Endothelial cell (in vitro differentiated cells): Measurements from ENCODE around the gene NTSR1. TPM values are rescaled to one million over a fixed set of nuclear protein-coding genes. Genes with fewer than 3 reads are reported as not detected.

Experiments
- DNase-seq: peaks from one replicate; pipeline ENCODE4 v3.0.0; 2021; ENCODE audit warnings: low spot score
- H3K27ac Mint-ChIP-seq: one replicate; pipeline ENCODE4 v1.8.0; 2021; ENCODE audit warnings: mixed read lengths, inconsistent platforms; ENCODE audit not compliant: unreplicated experiment
- H3K27me3 Mint-ChIP-seq: one replicate; pipeline ENCODE4 v1.8.0; 2021; ENCODE audit warnings: mild to moderate bottlenecking, moderate library complexity, mixed read lengths, inconsistent platforms; ENCODE audit not compliant: unreplicated experiment
- H3K36me3 Mint-ChIP-seq: one replicate; pipeline ENCODE4 v1.8.0; 2021; ENCODE audit warnings: mild to moderate bottlenecking, low read depth, mixed read lengths, inconsistent platforms; ENCODE audit not compliant: unreplicated experiment
- H3K4me1 Mint-ChIP-seq: one replicate; pipeline ENCODE4 v1.8.0; 2021; ENCODE audit warnings: mild to moderate bottlenecking, mixed read lengths, inconsistent platforms; ENCODE audit not compliant: unreplicated experiment
- H3K4me3 Mint-ChIP-seq: one replicate; pipeline ENCODE4 v1.8.0; 2021; ENCODE audit warnings: mild to moderate bottlenecking, mixed read lengths, inconsistent platforms; ENCODE audit not compliant: unreplicated experiment
- H3K9me3 Mint-ChIP-seq: one replicate; pipeline ENCODE4 v1.8.0; 2021; ENCODE audit warnings: mixed read lengths, inconsistent platforms; ENCODE audit not compliant: unreplicated experiment
- CTCF ChIP-seq: fragments of 200-600 bp; sonication (generic); IDR thresholded peaks from one replicate; pipeline ENCODE4 v1.5.0; 2021; ENCODE audit warnings: antibody characterized with exemption; ENCODE audit not compliant: unreplicated experiment
- total RNA-seq: library from RNA; stranded (reverse); fragmentation: NEBNext Ultra II Directional; extraction: Animal tissue kit (Norgen Biotek cat#: 25700); gene quantifications from one replicate; pipeline ENCODE4 v1.2.1, GENCODE V29; 2021; ENCODE audit not compliant: unreplicated experiment

The NTSR1 gene
- total RNA-seq, 1 donor from 2014 or later = not detected

GRCh38 chr20:62760856-62761758 lies 52.5 kb downstream of the NTSR1 start:
- Mint-ChIP-seq H3K4me3 (no peak overlapping the region), H3K9me3 (no peaks in the 10 kb centered on the region), H3K27me3 (peaks cover 8% of the 10 kb centered on the region), H3K27ac (no peak overlapping the region), H3K4me1 (no peaks in the 10 kb centered on the region), H3K36me3 (no peaks in the 10 kb centered on the region)
- no peak for DNase-seq
- no peak for TF ChIP-seq CTCF

GRCh38 chr20:62761759-62762131 lies 53.1 kb downstream of the NTSR1 start:
- H3K36me3 Mint-ChIP-seq = no peaks in the 10 kb centered on the region
- H3K4me1 Mint-ChIP-seq = no peaks in the 10 kb centered on the region
- no peaks in the 10 kb centered on the region for H3K9me3 Mint-ChIP-seq
- H3K27ac Mint-ChIP-seq = no peak overlapping the region
- no peak for DNase-seq
- TF ChIP-seq CTCF = no peak
- H3K27me3 Mint-ChIP-seq = peaks cover 5% of the 10 kb centered on the region
- no peak overlapping the region for H3K4me3 Mint-ChIP-seq

- no peaks in the 10 kb centered on the region for H3K36me3 Mint-ChIP-seq
- H3K27ac Mint-ChIP-seq = no peak overlapping the region
- H3K4me1 Mint-ChIP-seq = no peaks in the 10 kb centered on the region
- no peak for DNase-seq
- H3K9me3 Mint-ChIP-seq = no peaks in the 10 kb centered on the region
- no peak overlapping the region for H3K4me3 Mint-ChIP-seq
- H3K27me3 Mint-ChIP-seq = peaks cover 1% of the 10 kb centered on the region
- TF ChIP-seq CTCF = no peak
These were observed 53.7 kb downstream of the NTSR1 start for GRCh38 chr20:62762376-62762775.

- no peak overlapping the region for H3K27ac Mint-ChIP-seq
- no peak for TF ChIP-seq CTCF
- peaks cover 3% of the 10 kb centered on the region for H3K27me3 Mint-ChIP-seq
- no peak overlapping the region for H3K4me3 Mint-ChIP-seq
- DNase-seq = no peak
- H3K9me3 Mint-ChIP-seq = no peaks in the 10 kb centered on the region
- H3K4me1 Mint-ChIP-seq = no peaks in the 10 kb centered on the region
- H3K36me3 Mint-ChIP-seq = no peaks in the 10 kb centered on the region
These were observed 54.2 kb downstream of the NTSR1 start for GRCh38 chr20:62762801-62763368.

- Mint-ChIP-seq H3K36me3 (no peaks in the 10 kb centered on the region), H3K9me3 (no peaks in the 10 kb centered on the region), H3K27me3 (peaks cover 1% of the 10 kb centered on the region), H3K4me1 (no peaks in the 10 kb centered on the region), H3K4me3 (no peak overlapping the region), H3K27ac (no peak overlapping the region)
- no peak for DNase-seq
- TF ChIP-seq CTCF = no peak
These were observed 54.8 kb downstream of the NTSR1 start for GRCh38 chr20:62763404-62763803.
